K562 (cell line): ENCODE results near the gene SH3BP2. TPM values are rescaled to one million over a fixed set of nuclear protein-coding genes. Genes with fewer than 3 reads are reported as not detected.

Source experiments
- ATAC-seq: fragments of 200-7000 bp; cut with Tn5 transposase; 3 replicates; pipeline ENCODE4 v1.9.1; 2020; ENCODE audit warnings: moderate library complexity
- BruUV-seq: library from RNA; stranded (reverse); fragments of 400-500 nt; replicated peaks from 2 replicates; lab custom pipeline; 2021; lab: Mats Ljungman, UMichigan
- CTCF ChIA-PET: fragments of 300-600 bp; formaldehyde crosslinking; extraction: SDS; loops from one replicate; lab custom pipeline; 2021; ENCODE audit warnings: low intra/inter-chr PET ratio; lab: Yijun Ruan, JAX
- POLR2A ChIA-PET: fragments of 300-600, 350-650 bp; sonication (Branson Sonifier 250); formaldehyde crosslinking; extraction: SDS; loops from one replicate; lab custom pipeline; 2021; ENCODE audit warnings: antibody characterized with exemption, inconsistent platforms; lab: Yijun Ruan, JAX
- DNase-seq, 4 experiments: peaks; one replicate each; pipeline versions ENCODE4 v3.0.0 to v3.0.0-alpha.2; 2011 to 2018; ENCODE audit warnings: low spot score in 3 of 4, mixed read lengths in 3 of 4; ENCODE audit errors: extremely low read depth in 1 of 4
- FAIRE-seq: peaks from 2 replicates; lab custom pipeline; 2011; peaks lifted over from hg19 to GRCh38; lab: Jason Lieb, UNC
- H2AFZ ChIP-seq: 2 replicates; pipeline ENCODE4 v1.6.0; 2011; ENCODE audit warnings: low read depth, low read length, control low read depth, inconsistent platforms
- H3K27ac ChIP-seq: fragments of 200-600 bp; 3 replicates; pipeline ENCODE4 v1.8.0; 2011; ENCODE audit warnings: low read depth, mild to moderate bottlenecking, control low read depth, inconsistent platforms, low read length, moderate library complexity, mixed read lengths; ENCODE audit errors: extremely low read depth
- H3K27me3 ChIP-seq, 2 experiments: fragments of 300-600 bp in 1 of 2; 2 replicates in 1 of 2; 3 replicates in 1 of 2; pipeline versions ENCODE4 v1.6.0 to v1.8.0; 2011; ENCODE audit warnings: inconsistent platforms in 2 of 2, low read length in 2 of 2, mild to moderate bottlenecking in 1 of 2, mixed read lengths in 1 of 2, moderate library complexity in 1 of 2; ENCODE audit not compliant: control insufficient read depth in 2 of 2, insufficient read depth in 2 of 2
- H3K36me3 ChIP-seq: fragments of 300-600 bp; 3 replicates; pipeline ENCODE4 v1.8.0; 2011; ENCODE audit warnings: mild to moderate bottlenecking, low read length, inconsistent platforms; ENCODE audit not compliant: control insufficient read depth, insufficient read depth
- H3K4me1 ChIP-seq, 2 experiments: fragments of 200-600 bp in 1 of 2; replicated peaks in 1 of 2; 2 replicates in 1 of 2; 3 replicates in 1 of 2; pipeline versions ENCODE4 v1.5.1 to v1.8.0; 2011; ENCODE audit warnings: inconsistent platforms in 2 of 2, low read length in 2 of 2, mild to moderate bottlenecking in 1 of 2, mixed read lengths in 1 of 2, moderate library complexity in 1 of 2; ENCODE audit not compliant: control insufficient read depth in 2 of 2, insufficient read depth in 2 of 2
- H3K4me2 ChIP-seq: 2 replicates; pipeline ENCODE4 v1.6.1; 2011; ENCODE audit warnings: low read length, control low read depth, inconsistent platforms, mixed read lengths; ENCODE audit not compliant: insufficient read depth
- H3K4me3 ChIP-seq: fragments of 200-600 bp; sonication (generic), shearing (Covaris generic); 2 replicates; pipeline ENCODE4 v1.5.1; 2016; ENCODE audit warnings: control low read depth, inconsistent platforms
- H3K79me2 ChIP-seq: fragments of 200-600 bp; 3 replicates; pipeline ENCODE4 v1.8.0; 2011; ENCODE audit warnings: low read length, inconsistent platforms; ENCODE audit not compliant: control insufficient read depth, insufficient read depth
- H3K9ac ChIP-seq, 2 experiments: 2 replicates each; pipeline versions ENCODE4 v1.6.0 to v1.6.1; 2011; ENCODE audit warnings: low read depth in 2 of 2, low read length in 2 of 2, control low read depth in 1 of 2, inconsistent platforms in 1 of 2, mild to moderate bottlenecking in 1 of 2, mixed read lengths in 1 of 2; ENCODE audit not compliant: insufficient read depth in 1 of 2
- H3K9me1 ChIP-seq: one replicate; pipeline ENCODE4 v1.6.0; 2011; ENCODE audit warnings: inconsistent platforms, mild to moderate bottlenecking, low read length, moderate library complexity; ENCODE audit not compliant: control insufficient read depth, insufficient read depth
- H3K9me3 ChIP-seq: replicated peaks from 2 replicates; pipeline ENCODE4 v1.5.1; 2011; ENCODE audit warnings: low read depth, low read length, inconsistent platforms; ENCODE audit not compliant: control insufficient read depth, insufficient read depth
- H4K20me1 ChIP-seq: replicated peaks from 2 replicates; pipeline ENCODE4 v1.6.1; 2011; ENCODE audit warnings: low read length, inconsistent platforms, mixed read lengths; ENCODE audit not compliant: control insufficient read depth, insufficient read depth
- ARNT ChIP-seq, 2 experiments: fragments of 450-650 bp; IDR thresholded peaks; 2 replicates each; pipeline ENCODE4 v1.6.1; 2016; ENCODE audit warnings: mild to moderate bottlenecking in 1 of 2
- BRD4 ChIP-seq: fragments of 200-600 bp; sonication (generic); IDR thresholded peaks from 2 replicates; pipeline ENCODE4 v1.6.1; 2017; ENCODE audit warnings: inconsistent platforms
- FOXM1 ChIP-seq, 2 experiments: fragments of 450-650 bp in 1 of 2; sonication (generic) in 1 of 2; formaldehyde crosslinking in 1 of 2; IDR thresholded peaks; 2 replicates each; pipeline versions ENCODE4 v1.6.1 to v1.9.0; 2017 to 2022; ENCODE audit warnings: low read depth in 2 of 2, mild to moderate bottlenecking in 2 of 2, missing genetic modification reagents in 1 of 2, moderate library complexity in 1 of 2
- ILF3 ChIP-seq: fragments of 450-650 bp; IDR thresholded peaks from 2 replicates; pipeline ENCODE4 v1.6.1; 2018; ENCODE audit warnings: antibody characterized with exemption, mild to moderate bottlenecking, moderate library complexity, borderline replicate concordance
- ZNF197 ChIP-seq: fragments of 200-800 bp; sonication (Bioruptor generic); IDR thresholded peaks from 2 replicates; pipeline ENCODE4 v1.6.1; 2016; ENCODE audit warnings: low read depth, missing genetic modification characterization, missing compliant biosample characterization
- ZNF586 ChIP-seq: fragments of 450-650 bp; formaldehyde crosslinking; conservative IDR thresholded peaks from 2 replicates; pipeline ENCODE4 v1.4.0; 2020; ENCODE audit warnings: mild to moderate bottlenecking, moderate library complexity
- ZNF77 ChIP-seq: fragments of 250-450 bp; sonication (Bioruptor Pico); IDR thresholded peaks from 2 replicates; pipeline ENCODE4 v1.5.0; 2020
- ZNF778 ChIP-seq: fragments of 450-650 bp; formaldehyde crosslinking; IDR thresholded peaks from 2 replicates; pipeline ENCODE4 v1.4.0; 2020; ENCODE audit warnings: mild to moderate bottlenecking, moderate library complexity
- WGBS: fragments of 100-300 bp; shearing (Covaris generic); methylation state at CpG from one replicate; pipeline ENCODE4 v1.1.6; 2016; ENCODE audit warnings: low coverage, mixed read lengths; ENCODE audit not compliant: insufficient coverage; ENCODE audit errors: missing lambda C conversion rate; 5-methylcytosine and 5-hydroxymethylcytosine counted together
- in situ Hi-C: fragments of 300-500 bp; cut with MboI; formaldehyde crosslinking; loops from 4 replicates; pipeline ENCODE4 v1.15.0; 2018; ENCODE audit warnings: inconsistent platforms, mixed read lengths
- intact Hi-C: fragments of 100-400 bp; cut with micrococcal nuclease; formaldehyde crosslinking; loops from 2 replicates; pipeline ENCODE4 v1.14.2; 2022
- polyA plus RNA-seq, 8 experiments: library from polyadenylated mRNA; depleted of rRNA in 4 of 8; stranded (reverse) in 5 of 8; unstranded in 3 of 8; fragments of >200 nt; fragmentation: Nextera tagmentation in 2 of 8; fragmentation: Illumina TruSeq in 1 of 8; extraction: Ambion mirVana in 2 of 8; extraction: Trizol in 1 of 8; gene quantifications; 2 replicates each; pipeline versions ENCODE4 v1.2.1 to v1.2.3, GENCODE V29; 2011 to 2014; ENCODE audit warnings: inconsistent platforms in 1 of 8, missing spikeins in 1 of 8
- total RNA-seq, 7 experiments: library from RNA; depleted of rRNA in 6 of 7; stranded (reverse); fragments of >200 nt in 6 of 7; fragmentation: Illumina TruSeq in 2 of 7; extraction: Trizol in 2 of 7; gene quantifications; 2 replicates each; pipeline versions ENCODE4 v1.2.1 to v1.2.3, GENCODE V29; 2011 to 2021; ENCODE audit warnings: low replicate concordance in 1 of 7
- TF ChIP-seq, protein P1 (sequence below): fragments of 450-650 bp; IDR thresholded peaks from 2 replicates; pipeline ENCODE4 v1.6.1; 2014; ENCODE audit warnings: low read depth, mild to moderate bottlenecking, moderate library complexity, borderline replicate concordance
- TF ChIP-seq, protein P2 (sequence below), 2 experiments: fragments of 450-650 bp; formaldehyde crosslinking in 1 of 2; IDR thresholded peaks; 2 replicates each; pipeline versions ENCODE4 v1.4.0 to v1.6.1; 2014 to 2020; ENCODE audit warnings: mild to moderate bottlenecking in 2 of 2, borderline replicate concordance in 1 of 2, low read depth in 1 of 2
- TF ChIP-seq, protein P3 (sequence below): fragments of 450-650 bp; formaldehyde crosslinking; IDR thresholded peaks from 2 replicates; pipeline ENCODE4 v1.4.0; 2020; ENCODE audit warnings: mild to moderate bottlenecking, mixed read lengths

Gene SH3BP2
- total and polyA plus RNA-seq, 9 of the 15 experiments (the other 6 are each of a cell fraction or from before 2014, with no cell fraction given) = 0.34 to 16.0 (median 5.1) TPM

DNA sequence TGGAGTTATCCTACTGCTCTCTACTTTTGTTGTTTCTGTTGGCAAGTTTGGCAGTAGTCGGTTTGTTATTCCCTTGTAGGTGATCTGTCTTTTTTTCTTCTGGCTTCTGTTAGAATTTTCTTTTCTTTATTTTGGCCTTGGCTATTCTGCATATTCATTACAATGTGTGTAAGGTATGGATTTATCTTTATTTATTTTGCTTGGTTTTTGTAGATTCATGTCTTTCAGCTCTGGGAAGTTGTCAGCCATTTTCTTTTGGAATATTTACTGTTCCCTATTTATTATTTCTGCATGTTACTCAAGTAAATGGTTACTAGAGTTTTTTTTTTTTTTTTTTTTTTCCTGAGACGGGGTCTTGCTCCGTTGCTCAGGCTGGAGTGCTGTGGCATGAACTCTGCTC lies 63.4 kb downstream of the SH3BP2 start:
- WGBS = 91% methylated on average over 1 of the region's 3 CpGs
- DNase-seq (no peak), ATAC-seq (no peak), FAIRE-seq (no peak)
- no TSS peak for BruUV-seq
- Histone ChIP-seq H3K4me3 (no peak overlapping the region), H3K4me2 (no peak overlapping the region), H3K27ac (no peak overlapping the region), H3K9me3 (no peaks in the 10 kb centered on the region), H3K36me3 (peaks cover 23% of the 10 kb centered on the region), H3K27me3 (no peaks in the 10 kb centered on the region), H3K79me2 (peaks cover 85% of the 10 kb centered on the region), H4K20me1 (peaks cover 19% of the 10 kb centered on the region), H3K9me1 (no peaks in the 10 kb centered on the region), H3K4me1 (peaks cover 19 to 36% of the 10 kb centered on the region in 2 experiments), H3K9ac (no peak overlapping the region), H2AFZ (no peak overlapping the region)
- in situ Hi-C loops (no loop called here), intact Hi-C loops (no loop called here)
- POLR2A ChIA-PET = interaction anchor here (1.3 to 1.4 kb wide), 2 partner anchors 12 to 17 kb away, joined by 3 to 4 read pairs; no protein-coding TSS in a partner anchor
- CTCF ChIA-PET = no interaction called here
- TF ChIP-seq BRD4 (no peak), ZNF586 (no peak), ILF3 (no peak), ZNF778 (CRISPR knock-in tag) (no peak), ARNT (IDR thresholded peaks at IDR 0.05) (no peak), ZNF77 (CRISPR knock-in tag) (no peak), ZNF197 (no peak), FOXM1 (IDR thresholded peaks at IDR 0.05; ENCODE audit: low read depth) (no peak), FOXM1 (CRISPR knock-in tag; IDR thresholded peaks at IDR 0.05; ENCODE audit: low read depth) (no peak)
- TF ChIP-seq, protein P1, sequence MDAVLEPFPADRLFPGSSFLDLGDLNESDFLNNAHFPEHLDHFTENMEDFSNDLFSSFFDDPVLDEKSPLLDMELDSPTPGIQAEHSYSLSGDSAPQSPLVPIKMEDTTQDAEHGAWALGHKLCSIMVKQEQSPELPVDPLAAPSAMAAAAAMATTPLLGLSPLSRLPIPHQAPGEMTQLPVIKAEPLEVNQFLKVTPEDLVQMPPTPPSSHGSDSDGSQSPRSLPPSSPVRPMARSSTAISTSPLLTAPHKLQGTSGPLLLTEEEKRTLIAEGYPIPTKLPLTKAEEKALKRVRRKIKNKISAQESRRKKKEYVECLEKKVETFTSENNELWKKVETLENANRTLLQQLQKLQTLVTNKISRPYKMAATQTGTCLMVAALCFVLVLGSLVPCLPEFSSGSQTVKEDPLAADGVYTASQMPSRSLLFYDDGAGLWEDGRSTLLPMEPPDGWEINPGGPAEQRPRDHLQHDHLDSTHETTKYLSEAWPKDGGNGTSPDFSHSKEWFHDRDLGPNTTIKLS = no peak
- TF ChIP-seq, protein P2, sequence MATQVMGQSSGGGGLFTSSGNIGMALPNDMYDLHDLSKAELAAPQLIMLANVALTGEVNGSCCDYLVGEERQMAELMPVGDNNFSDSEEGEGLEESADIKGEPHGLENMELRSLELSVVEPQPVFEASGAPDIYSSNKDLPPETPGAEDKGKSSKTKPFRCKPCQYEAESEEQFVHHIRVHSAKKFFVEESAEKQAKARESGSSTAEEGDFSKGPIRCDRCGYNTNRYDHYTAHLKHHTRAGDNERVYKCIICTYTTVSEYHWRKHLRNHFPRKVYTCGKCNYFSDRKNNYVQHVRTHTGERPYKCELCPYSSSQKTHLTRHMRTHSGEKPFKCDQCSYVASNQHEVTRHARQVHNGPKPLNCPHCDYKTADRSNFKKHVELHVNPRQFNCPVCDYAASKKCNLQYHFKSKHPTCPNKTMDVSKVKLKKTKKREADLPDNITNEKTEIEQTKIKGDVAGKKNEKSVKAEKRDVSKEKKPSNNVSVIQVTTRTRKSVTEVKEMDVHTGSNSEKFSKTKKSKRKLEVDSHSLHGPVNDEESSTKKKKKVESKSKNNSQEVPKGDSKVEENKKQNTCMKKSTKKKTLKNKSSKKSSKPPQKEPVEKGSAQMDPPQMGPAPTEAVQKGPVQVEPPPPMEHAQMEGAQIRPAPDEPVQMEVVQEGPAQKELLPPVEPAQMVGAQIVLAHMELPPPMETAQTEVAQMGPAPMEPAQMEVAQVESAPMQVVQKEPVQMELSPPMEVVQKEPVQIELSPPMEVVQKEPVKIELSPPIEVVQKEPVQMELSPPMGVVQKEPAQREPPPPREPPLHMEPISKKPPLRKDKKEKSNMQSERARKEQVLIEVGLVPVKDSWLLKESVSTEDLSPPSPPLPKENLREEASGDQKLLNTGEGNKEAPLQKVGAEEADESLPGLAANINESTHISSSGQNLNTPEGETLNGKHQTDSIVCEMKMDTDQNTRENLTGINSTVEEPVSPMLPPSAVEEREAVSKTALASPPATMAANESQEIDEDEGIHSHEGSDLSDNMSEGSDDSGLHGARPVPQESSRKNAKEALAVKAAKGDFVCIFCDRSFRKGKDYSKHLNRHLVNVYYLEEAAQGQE (IDR thresholded peaks at IDR 0.05; ENCODE audit: borderline replicate concordance) = no peak
- TF ChIP-seq, protein P2 (CRISPR knock-in tag; IDR thresholded peaks at IDR 0.05; ENCODE audit: low read depth) = no peak
- TF ChIP-seq, protein P3, sequence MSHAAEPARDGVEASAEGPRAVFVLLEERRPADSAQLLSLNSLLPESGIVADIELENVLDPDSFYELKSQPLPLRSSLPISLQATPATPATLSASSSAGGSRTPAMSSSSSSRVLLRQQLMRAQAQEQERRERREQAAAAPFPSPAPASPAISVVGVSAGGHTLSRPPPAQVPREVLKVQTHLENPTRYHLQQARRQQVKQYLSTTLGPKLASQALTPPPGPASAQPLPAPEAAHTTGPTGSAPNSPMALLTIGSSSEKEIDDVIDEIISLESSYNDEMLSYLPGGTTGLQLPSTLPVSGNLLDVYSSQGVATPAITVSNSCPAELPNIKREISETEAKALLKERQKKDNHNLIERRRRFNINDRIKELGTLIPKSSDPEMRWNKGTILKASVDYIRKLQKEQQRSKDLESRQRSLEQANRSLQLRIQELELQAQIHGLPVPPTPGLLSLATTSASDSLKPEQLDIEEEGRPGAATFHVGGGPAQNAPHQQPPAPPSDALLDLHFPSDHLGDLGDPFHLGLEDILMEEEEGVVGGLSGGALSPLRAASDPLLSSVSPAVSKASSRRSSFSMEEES (CRISPR knock-in tag) = no peak
